OCI-LY1 (cell line): Measurements from ENCODE around the gene TTF2.

Source experiments
- H2AFZ ChIP-seq: fragments of 200-600 bp; sonication (generic), shearing (Covaris generic); 2 replicates; pipeline ENCODE4 v1.6.0; 2014; ENCODE audit warnings: antibody characterized with exemption, mild to moderate bottlenecking, low read length
- H3F3A ChIP-seq: fragments of 200-600 bp; sonication (generic), shearing (Covaris generic); 2 replicates; pipeline ENCODE4 v1.6.0; 2014; ENCODE audit warnings: mild to moderate bottlenecking, antibody characterized with exemption, low read length, moderate library complexity; ENCODE audit not compliant: insufficient read depth
- H3K27ac ChIP-seq: fragments of 200-600 bp; sonication (generic); 2 replicates; pipeline ENCODE4 v1.5.1; 2014; ENCODE audit warnings: low read length, mixed run types, mild to moderate bottlenecking, low read depth; ENCODE audit not compliant: poor library complexity, severe bottlenecking
- H3K27me3 ChIP-seq: fragments of 200-600 bp; sonication (generic); 2 replicates; pipeline ENCODE4 v1.6.0; 2014; ENCODE audit warnings: antibody characterized with exemption, mild to moderate bottlenecking, low read length, moderate library complexity; ENCODE audit not compliant: insufficient read depth
- H3K36me3 ChIP-seq: fragments of 200-600 bp; sonication (generic); 2 replicates; pipeline ENCODE4 v1.6.1; 2014; ENCODE audit warnings: mild to moderate bottlenecking, antibody characterized with exemption, low read length, moderate library complexity, mixed read lengths; ENCODE audit not compliant: insufficient read depth
- H3K4me1 ChIP-seq: fragments of 200-600 bp; sonication (generic); 2 replicates; pipeline ENCODE4 v1.5.1; 2014; ENCODE audit warnings: mild to moderate bottlenecking, low read length, moderate library complexity; ENCODE audit not compliant: insufficient read depth, severe bottlenecking
- H3K4me2 ChIP-seq: fragments of 200-600 bp; sonication (generic), shearing (Covaris generic); 2 replicates; pipeline ENCODE4 v1.6.1; 2014; ENCODE audit warnings: low read length
- H3K4me3 ChIP-seq: fragments of 200-600 bp; sonication (generic); 2 replicates; pipeline ENCODE4 v1.5.1; 2014; ENCODE audit warnings: low read length, low read depth, mild to moderate bottlenecking, mixed read lengths; ENCODE audit not compliant: poor library complexity, severe bottlenecking
- H3K79me2 ChIP-seq: fragments of 200-600 bp; shearing (Covaris generic); 2 replicates; pipeline ENCODE4 v1.6.1; 2016; ENCODE audit warnings: mixed run types, low read length, mixed read lengths; ENCODE audit not compliant: insufficient read depth
- H3K9ac ChIP-seq: fragments of 200-600 bp; sonication (generic), shearing (Covaris generic); 2 replicates; pipeline ENCODE4 v1.6.1; 2014; ENCODE audit warnings: mild to moderate bottlenecking, low read length, mixed read lengths
- H3K9me2 ChIP-seq: fragments of 200-600 bp; sonication (generic), shearing (Covaris generic); 2 replicates; pipeline ENCODE4 v1.6.1; 2014; ENCODE audit warnings: low read depth, mild to moderate bottlenecking, low read length, mixed read lengths
- H3K9me3 ChIP-seq: fragments of 200-600 bp; shearing (Covaris generic); 2 replicates; pipeline ENCODE4 v1.6.1; 2014; ENCODE audit warnings: low read length, mixed read lengths
- H4K20me1 ChIP-seq: fragments of 200-600 bp; sonication (generic), shearing (Covaris generic); 2 replicates; pipeline ENCODE4 v1.6.0; 2016; ENCODE audit warnings: mild to moderate bottlenecking, low read length; ENCODE audit not compliant: insufficient read depth
- CTCF ChIP-seq: fragments of 200-600 bp; sonication (generic), shearing (Covaris generic); IDR thresholded peaks from 2 replicates; pipeline ENCODE4 v1.5.1; 2017; ENCODE audit warnings: mild to moderate bottlenecking, antibody characterized with exemption, low read length, moderate library complexity, mixed read lengths
- EZH2 ChIP-seq: fragments of 200-600 bp; sonication (generic), shearing (Covaris generic); IDR thresholded peaks from 2 replicates; pipeline ENCODE4 v1.8.0; 2017; ENCODE audit warnings: borderline replicate concordance, mixed run types, mild to moderate bottlenecking, antibody characterized with exemption, low read length, moderate library complexity, mixed read lengths

The TTF2 gene

DNA sequence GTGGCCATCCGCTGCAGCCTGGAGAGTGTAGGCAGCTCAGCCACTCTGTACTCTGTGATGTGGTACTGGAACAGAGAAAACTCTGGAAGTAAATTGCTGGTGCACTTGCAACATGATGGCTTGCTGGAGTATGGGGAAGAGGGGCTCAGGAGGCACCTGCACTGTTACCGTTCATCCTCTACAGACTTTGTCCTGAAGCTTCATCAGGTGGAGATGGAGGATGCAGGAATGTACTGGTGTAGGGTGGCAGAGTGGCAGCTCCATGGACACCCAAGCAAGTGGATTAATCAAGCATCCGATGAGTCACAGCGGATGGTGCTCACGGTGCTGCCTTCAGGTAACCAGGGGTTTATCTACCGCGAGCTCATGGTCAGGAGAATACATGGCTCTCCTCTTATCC lies 34.6 kb upstream of the TTF2 start:
- Histone ChIP-seq H3K9me3 (no peaks in the 10 kb centered on the region), H3K9ac (no peak overlapping the region), H3K4me1 (no peaks in the 10 kb centered on the region), H3K4me2 (no peak overlapping the region), H3F3A (no peaks in the 10 kb centered on the region), H3K4me3 (no peak overlapping the region), H4K20me1 (no peaks in the 10 kb centered on the region), H3K79me2 (no peaks in the 10 kb centered on the region), H3K27ac (no peak overlapping the region), H3K9me2 (no peaks in the 10 kb centered on the region), H2AFZ (no peak overlapping the region), H3K27me3 (no peaks in the 10 kb centered on the region), H3K36me3 (no peaks in the 10 kb centered on the region)
- TF ChIP-seq CTCF, result no peak

DNA sequence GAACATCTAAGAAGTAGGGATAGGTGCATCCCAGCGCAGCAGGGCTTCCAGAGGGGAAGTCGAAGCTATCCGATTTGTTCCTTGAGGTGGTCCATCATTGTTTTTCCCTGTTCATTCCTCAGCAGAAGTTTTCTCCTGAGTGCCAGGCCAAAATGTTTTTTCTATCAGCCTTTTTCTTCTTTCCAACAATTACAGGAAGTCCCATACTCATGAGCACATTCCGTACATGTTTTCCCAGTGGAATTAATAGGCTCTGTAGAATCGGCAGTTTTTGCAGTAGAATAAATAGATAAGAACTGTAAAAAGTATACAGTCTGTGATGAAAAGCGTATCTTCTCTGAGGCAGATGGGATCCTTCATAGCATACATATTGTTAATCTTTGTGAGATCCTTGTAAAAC lies 33.8 kb upstream of the TTF2 start:
- H3K4me2 ChIP-seq, result no peak overlapping the region
- no peak overlapping the region for H2AFZ ChIP-seq
- TF ChIP-seq EZH2, result no peak
- TF ChIP-seq CTCF, result no peak
- no peaks in the 10 kb centered on the region for H4K20me1 ChIP-seq
- H3K9ac ChIP-seq, result no peak overlapping the region
- H3F3A ChIP-seq, result no peaks in the 10 kb centered on the region
- no peak overlapping the region for H3K4me3 ChIP-seq
- H3K9me3 ChIP-seq, result no peaks in the 10 kb centered on the region
- no peaks in the 10 kb centered on the region for H3K4me1 ChIP-seq
- H3K36me3 ChIP-seq, result no peaks in the 10 kb centered on the region
- no peak overlapping the region for H3K27ac ChIP-seq
- no peaks in the 10 kb centered on the region for H3K9me2 ChIP-seq
- no peaks in the 10 kb centered on the region for H3K79me2 ChIP-seq
- H3K27me3 ChIP-seq, result no peaks in the 10 kb centered on the region

- Histone ChIP-seq H4K20me1 (no peaks in the 10 kb centered on the region), H3K4me3 (no peak overlapping the region), H3K27me3 (no peaks in the 10 kb centered on the region), H3K27ac (no peak overlapping the region), H3K79me2 (no peaks in the 10 kb centered on the region), H3F3A (no peaks in the 10 kb centered on the region), H3K9ac (no peak overlapping the region), H3K4me2 (no peak overlapping the region), H3K9me2 (no peaks in the 10 kb centered on the region), H2AFZ (no peak overlapping the region), H3K4me1 (no peaks in the 10 kb centered on the region), H3K9me3 (no peaks in the 10 kb centered on the region), H3K36me3 (no peaks in the 10 kb centered on the region)
- no peak for TF ChIP-seq CTCF
- no peak for TF ChIP-seq EZH2
These were observed 30.4 kb upstream of the TTF2 start for GRCh38 chr1:117029685-117030084.
